ENCODE results near the gene NDUFAF4.

NDUFAF4 gene

DNA sequence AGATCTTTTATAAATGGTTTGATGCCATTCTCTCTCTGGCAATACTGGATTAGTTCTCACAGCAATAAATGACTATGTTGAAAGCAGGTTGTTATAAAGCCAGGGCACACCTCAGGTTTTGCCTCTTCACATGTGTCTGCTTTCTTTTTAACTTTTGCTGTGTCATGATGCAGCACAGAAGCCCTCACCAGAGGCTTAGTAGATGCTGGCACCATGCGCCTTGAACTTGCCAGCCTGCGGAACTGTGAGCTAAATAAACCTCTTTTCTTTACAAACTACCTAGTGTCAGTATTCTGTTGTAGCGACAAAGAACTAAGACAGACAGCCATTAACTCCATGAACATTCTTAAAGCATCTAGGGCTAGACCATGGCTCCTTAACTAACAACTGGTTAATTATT, 45.1 kb downstream of the NDUFAF4 start:
- intact Hi-C loops (cut with DNase I; ENCODE audit: low total_unique reads), result no loop called here
- Histone ChIP-seq H3K27me3 (no peaks in the 10 kb centered on the region), H3K9me3 (peaks cover 0 to 4% (median 3%) of the 10 kb centered on the region in 3 donors), H3K4me1 (no peaks in the 10 kb centered on the region), H3K27ac (no peak overlapping the region), H3K36me3 (no peaks in the 10 kb centered on the region), H3K4me3 (no peak overlapping the region)
- no peak for DNase-seq
- no peak for TF ChIP-seq CTCF (IDR thresholded peaks at IDR 0.05)

GRCh38 chr6:96851858-96852257, 45.8 kb downstream of the NDUFAF4 start:
- no peak for DNase-seq
- intact Hi-C loops (cut with DNase I; ENCODE audit: low total_unique reads), result no loop called here
- no peaks in the 10 kb centered on the region for H3K36me3 ChIP-seq
- no peaks in the 10 kb centered on the region for H3K27me3 ChIP-seq
- no peak overlapping the region for H3K27ac ChIP-seq
- H3K9me3 ChIP-seq, result peaks cover 0 to 10% (median 3%) of the 10 kb centered on the region in 3 donors
- no peak for TF ChIP-seq CTCF (IDR thresholded peaks at IDR 0.05)
- no peaks in the 10 kb centered on the region for H3K4me1 ChIP-seq
- H3K4me3 ChIP-seq, result no peak overlapping the region

- intact Hi-C loops (cut with DNase I; ENCODE audit: low total_unique reads), result no loop called here
- Histone ChIP-seq H3K36me3 (no peaks in the 10 kb centered on the region), H3K27me3 (no peaks in the 10 kb centered on the region), H3K4me1 (no peaks in the 10 kb centered on the region), H3K4me3 (no peak overlapping the region), H3K27ac (no peak overlapping the region), H3K9me3 (peaks cover 3 to 20% (median 6%) of the 10 kb centered on the region in 3 donors)
- TF ChIP-seq CTCF (IDR thresholded peaks at IDR 0.05), result no peak
- DNase-seq, result no peak
These were observed 48.1 kb downstream of the NDUFAF4 start for GRCh38 chr6:96849615-96850014.

DNA sequence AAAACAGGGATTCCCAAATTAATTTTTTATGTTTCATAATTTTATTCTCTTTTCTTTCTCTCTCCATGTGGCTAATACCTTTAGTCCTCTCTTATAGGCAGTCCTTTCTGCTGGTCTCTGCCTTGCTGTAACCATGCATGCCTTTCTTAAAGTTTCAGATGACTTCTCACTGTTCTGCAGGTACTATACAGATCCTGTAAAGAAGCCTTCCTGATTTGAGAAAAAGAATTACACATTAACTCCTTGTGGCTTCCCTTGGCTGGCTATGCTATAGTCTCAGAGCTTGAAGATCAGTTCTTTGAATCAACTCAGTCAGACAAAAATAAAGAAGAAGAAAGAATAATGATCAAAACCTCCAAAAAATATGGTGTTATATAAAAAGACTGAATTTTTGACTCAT, 53.2 kb downstream of the NDUFAF4 start:
- H3K27me3 ChIP-seq, result no peaks in the 10 kb centered on the region
- H3K27ac ChIP-seq, result no peak overlapping the region
- TF ChIP-seq CTCF (IDR thresholded peaks at IDR 0.05), result no peak
- no peaks in the 10 kb centered on the region for H3K36me3 ChIP-seq
- H3K9me3 ChIP-seq, result peaks cover 3 to 27% (median 12%) of the 10 kb centered on the region in 3 donors
- H3K4me3 ChIP-seq, result no peak overlapping the region
- H3K4me1 ChIP-seq, result no peaks in the 10 kb centered on the region
- DNase-seq, result no peak
- intact Hi-C loops (cut with DNase I; ENCODE audit: low total_unique reads), result no loop called here

DNA sequence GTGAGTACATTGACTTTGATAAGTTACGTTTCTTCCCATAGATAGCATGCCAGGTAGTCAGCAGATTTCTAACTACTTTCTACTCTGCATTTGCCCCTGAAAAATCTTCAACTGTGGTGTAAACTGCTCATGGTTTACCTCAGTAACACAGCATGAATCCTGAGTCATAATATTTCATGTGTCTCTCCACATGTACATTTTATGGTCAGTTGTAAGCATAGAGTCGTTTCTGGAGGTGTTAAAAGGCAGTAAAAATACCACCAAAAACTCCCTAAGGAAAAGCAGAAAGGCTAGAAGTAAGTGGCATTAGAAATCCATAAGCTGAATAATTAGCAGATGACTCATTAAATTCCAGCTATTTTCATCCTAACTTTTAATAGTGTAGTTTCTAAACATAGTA, 56.3 kb downstream of the NDUFAF4 start:
- no peak overlapping the region for H3K4me3 ChIP-seq
- DNase-seq, result no peak
- H3K4me1 ChIP-seq, result peaks cover 0 to 7% (median under 1%) of the 10 kb centered on the region in 4 donors
- H3K9me3 ChIP-seq, result peaks cover 0 to 15% (median 12%) of the 10 kb centered on the region in 3 donors
- no peak for TF ChIP-seq CTCF (IDR thresholded peaks at IDR 0.05)
- H3K27ac ChIP-seq, result no peak overlapping the region
- intact Hi-C loops (cut with DNase I; ENCODE audit: low total_unique reads), result no loop called here
- no peaks in the 10 kb centered on the region for H3K27me3 ChIP-seq
- H3K36me3 ChIP-seq, result no peaks in the 10 kb centered on the region

Data from tibial artery (tissue), 4 donors.